Neuron (in vitro differentiated cells): Measurements from ENCODE around the gene GTF3C2.
"Not testable (repeated sequence)": the region's sequence is repeated elsewhere in the genome, so short reads cannot be mapped to it uniquely, and the experiment has no call there.

Experiments
- H2AFZ ChIP-seq: one replicate; pipeline ENCODE4 v1.6.1; 2013; ENCODE audit warnings: low read depth, mild to moderate bottlenecking, inconsistent platforms, low read length, moderate library complexity
- H3K27me3 ChIP-seq: one replicate; pipeline ENCODE4 v1.6.1; 2013; ENCODE audit warnings: low read length; ENCODE audit not compliant: insufficient read depth
- H3K36me3 ChIP-seq: one replicate; pipeline ENCODE4 v1.6.1; 2013; ENCODE audit warnings: low read length; ENCODE audit not compliant: insufficient read depth
- H3K4me1 ChIP-seq: one replicate; pipeline ENCODE4 v1.6.1; 2013; ENCODE audit warnings: low read length; ENCODE audit not compliant: insufficient read depth
- H3K4me3 ChIP-seq: 2 replicates; pipeline ENCODE4 v1.5.1; 2013; ENCODE audit warnings: mild to moderate bottlenecking, low read length, moderate library complexity
- H3K9me3 ChIP-seq: one replicate; pipeline ENCODE4 v1.6.1; 2013; ENCODE audit warnings: low read length

GTF3C2 gene

DNA sequence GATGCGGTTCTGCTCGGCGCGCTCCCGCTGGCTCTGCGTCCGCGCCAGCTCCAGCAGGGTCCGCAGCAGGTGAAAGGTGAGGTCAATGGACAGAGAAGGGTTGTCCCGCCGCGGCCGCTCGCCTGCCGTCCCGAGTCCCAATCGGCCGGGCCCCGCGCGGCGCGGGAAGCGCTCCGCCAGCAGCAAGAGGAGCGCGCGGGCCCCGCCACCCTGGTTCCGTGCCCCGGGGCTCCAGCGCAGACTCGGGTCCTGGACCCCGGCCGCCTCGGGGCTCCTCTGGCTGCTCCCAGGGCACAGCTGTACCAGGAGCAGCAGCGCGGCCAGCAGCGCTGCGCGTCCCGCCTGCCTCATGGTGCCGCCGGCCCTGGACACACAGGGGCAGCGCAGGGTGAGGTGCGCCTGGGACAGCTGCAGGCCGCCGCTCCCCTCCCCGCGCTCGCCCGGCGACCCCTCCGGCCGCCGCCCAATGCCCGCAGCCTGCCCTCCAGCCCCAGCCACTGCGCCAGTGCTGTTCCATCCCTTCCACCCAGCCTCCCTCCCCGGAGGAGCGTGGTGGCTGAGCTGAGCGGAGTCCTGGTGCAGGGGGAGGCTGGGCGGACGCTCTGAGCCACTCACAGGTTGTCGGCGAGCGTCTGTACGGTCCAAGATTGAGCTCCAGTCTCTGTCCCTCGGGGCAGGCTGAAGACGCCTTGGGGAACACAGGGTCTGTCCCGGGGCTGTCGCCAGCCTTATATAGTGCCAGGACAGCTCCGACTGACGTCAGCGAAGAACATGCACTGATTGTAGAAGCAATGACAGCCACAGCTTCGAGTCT, 48.8 kb downstream of the GTF3C2 start:
- Histone ChIP-seq H3K4me1 (no peaks in the 10 kb centered on the region), H3K9me3 (no peaks in the 10 kb centered on the region), H3K36me3 (peaks cover 25% of the 10 kb centered on the region), H3K27me3 (peaks cover 2% of the 10 kb centered on the region), H3K4me3 (no peak overlapping the region), H2AFZ (no peak overlapping the region)

DNA sequence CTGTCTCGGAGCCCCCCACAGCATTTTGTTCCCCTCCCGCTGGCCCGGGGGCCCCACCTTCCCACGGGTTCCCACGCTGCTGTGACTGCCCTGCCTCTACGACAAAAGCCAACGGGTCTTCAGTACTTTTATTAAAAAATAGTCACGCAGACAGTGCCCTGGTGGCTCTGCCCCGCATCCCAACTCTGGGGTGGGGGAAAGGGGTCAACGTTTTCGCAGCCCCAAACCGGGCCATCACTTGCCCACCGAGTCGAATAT, 49.3 kb downstream of the GTF3C2 start:
- Histone ChIP-seq H3K36me3 (peaks cover 22% of the 10 kb centered on the region), H3K27me3 (peaks cover 2% of the 10 kb centered on the region), H3K4me1 (no peaks in the 10 kb centered on the region), H2AFZ (no peak overlapping the region), H3K9me3 (no peaks in the 10 kb centered on the region), H3K4me3 (no peak overlapping the region)

DNA sequence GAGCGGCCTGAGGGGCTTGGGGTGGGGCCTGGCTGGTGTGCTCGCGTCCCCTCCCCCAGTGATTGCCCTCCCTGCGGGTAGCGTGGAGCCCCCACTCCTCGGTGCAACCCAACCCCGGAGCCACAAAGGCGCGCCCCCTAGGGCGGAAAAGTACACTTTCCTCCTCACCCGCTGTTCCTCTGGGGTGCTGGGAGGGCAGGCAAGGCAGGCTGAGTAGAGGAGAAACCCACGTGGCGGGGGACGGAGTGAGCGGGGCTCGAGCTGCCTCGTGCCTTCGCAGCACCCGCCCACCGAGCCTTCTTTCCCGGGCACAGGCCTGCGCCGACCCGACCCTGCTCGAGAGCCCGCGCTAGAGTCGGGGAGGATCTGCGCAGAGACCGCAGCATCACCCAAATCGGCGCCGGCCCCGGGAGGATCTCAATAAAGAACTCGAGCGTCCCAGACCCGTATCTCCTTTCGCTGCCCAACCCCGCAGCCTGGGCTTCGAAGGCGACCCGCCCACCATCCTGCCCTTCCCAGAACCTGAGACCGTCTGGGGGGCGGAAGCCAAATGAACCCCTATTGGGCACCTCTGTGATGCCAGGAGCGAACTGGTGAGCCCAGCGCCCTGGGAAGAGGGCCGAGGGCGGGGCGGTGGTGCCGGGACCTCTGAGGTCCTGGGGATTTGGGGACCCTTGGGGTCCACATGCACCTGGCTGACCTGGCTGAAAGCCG, 49.8 kb downstream of the GTF3C2 start:
- H3K9me3 ChIP-seq = no peaks in the 10 kb centered on the region
- no peak overlapping the region for H3K4me3 ChIP-seq
- peaks cover 17% of the 10 kb centered on the region for H3K36me3 ChIP-seq
- H3K27me3 ChIP-seq = peaks cover 2% of the 10 kb centered on the region
- no peak overlapping the region for H2AFZ ChIP-seq
- H3K4me1 ChIP-seq = no peaks in the 10 kb centered on the region

DNA sequence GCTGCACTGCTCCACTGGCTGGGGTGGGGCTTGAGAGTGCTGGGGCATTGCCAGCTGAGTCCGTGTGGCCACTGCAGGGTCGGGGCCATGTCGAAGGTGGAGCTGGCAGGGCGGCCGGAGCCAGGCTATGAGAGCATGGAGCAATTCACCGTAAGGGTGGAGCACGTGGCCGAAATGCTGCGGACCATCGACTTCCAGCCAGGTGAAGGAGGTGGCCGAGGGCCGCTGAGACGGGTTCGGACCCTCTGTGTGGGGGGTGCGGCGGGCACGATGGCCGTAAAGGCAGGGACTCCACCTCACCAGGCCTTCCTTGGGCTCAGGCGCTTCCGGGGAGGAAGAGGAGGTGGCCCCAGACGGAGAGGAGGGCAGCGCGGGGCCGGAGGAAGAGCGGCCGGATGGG, 50.4 kb downstream of the GTF3C2 start:
- H3K4me1 ChIP-seq = no peaks in the 10 kb centered on the region
- no peaks in the 10 kb centered on the region for H3K9me3 ChIP-seq
- peaks cover 11% of the 10 kb centered on the region for H3K36me3 ChIP-seq
- H3K4me3 ChIP-seq = no peak overlapping the region
- no peak overlapping the region for H2AFZ ChIP-seq
- H3K27me3 ChIP-seq = peaks cover 2% of the 10 kb centered on the region

GRCh38 chr2:27305516-27305915, 51.0 kb downstream of the GTF3C2 start:
- no peak overlapping the region for H3K4me3 ChIP-seq
- H3K9me3 ChIP-seq = no peaks in the 10 kb centered on the region
- H3K4me1 ChIP-seq = no peaks in the 10 kb centered on the region
- H3K36me3 ChIP-seq = peaks cover 11% of the 10 kb centered on the region
- no peak overlapping the region for H2AFZ ChIP-seq
- H3K27me3 ChIP-seq = peaks cover 2% of the 10 kb centered on the region

DNA sequence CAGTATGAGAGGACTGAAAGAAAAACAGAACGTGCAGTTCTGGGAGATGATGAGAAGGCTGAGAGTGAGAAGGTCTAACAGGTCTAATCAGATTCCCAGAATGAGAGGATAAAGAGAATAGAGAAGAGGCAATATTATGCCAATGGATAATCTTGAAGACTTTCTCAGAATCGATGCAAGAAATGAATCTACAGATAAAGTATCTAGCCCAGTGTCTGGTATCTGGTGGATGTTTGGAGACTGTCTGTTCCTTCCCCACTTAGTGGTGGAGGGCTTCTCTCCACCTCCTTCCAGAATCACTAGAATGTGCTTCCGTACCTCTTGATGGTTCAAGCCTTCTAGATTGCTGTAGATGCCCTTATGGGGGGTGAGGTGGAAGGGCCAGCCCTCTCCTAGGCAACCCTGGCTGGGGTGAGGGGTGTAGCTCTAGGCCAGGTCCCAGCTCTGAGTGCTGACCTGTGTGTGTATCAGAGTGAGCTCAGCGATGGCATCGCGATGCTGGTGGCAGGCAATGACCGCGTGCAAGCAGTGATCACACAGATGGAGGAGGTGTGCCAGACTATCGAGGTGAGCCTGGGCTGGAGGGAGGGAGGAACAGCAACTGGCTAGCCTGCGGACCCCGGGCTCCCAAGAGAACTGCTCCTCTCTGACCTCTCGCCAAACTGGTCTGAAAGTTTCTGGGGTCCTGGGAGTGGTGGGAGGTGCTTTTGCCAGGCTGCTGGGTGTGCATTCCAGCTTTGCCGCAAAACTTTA, 51.9 kb downstream of the GTF3C2 start:
- Histone ChIP-seq H3K4me1 (no peaks in the 10 kb centered on the region), H3K9me3 (no peaks in the 10 kb centered on the region), H2AFZ (no peak overlapping the region), H3K4me3 (no peak overlapping the region), H3K36me3 (peaks cover 8% of the 10 kb centered on the region), H3K27me3 (peaks cover 2% of the 10 kb centered on the region)

- H3K4me3 ChIP-seq = no peak overlapping the region
- peaks cover 3% of the 10 kb centered on the region for H3K27me3 ChIP-seq
- H3K9me3 ChIP-seq = no peaks in the 10 kb centered on the region
- H3K36me3 ChIP-seq = peaks cover 4% of the 10 kb centered on the region
- H3K4me1 ChIP-seq = no peaks in the 10 kb centered on the region
- H2AFZ ChIP-seq = no peak overlapping the region
Measured at GRCh38 chr2:27303093-27304025, 53.2 kb downstream of the GTF3C2 start.

DNA sequence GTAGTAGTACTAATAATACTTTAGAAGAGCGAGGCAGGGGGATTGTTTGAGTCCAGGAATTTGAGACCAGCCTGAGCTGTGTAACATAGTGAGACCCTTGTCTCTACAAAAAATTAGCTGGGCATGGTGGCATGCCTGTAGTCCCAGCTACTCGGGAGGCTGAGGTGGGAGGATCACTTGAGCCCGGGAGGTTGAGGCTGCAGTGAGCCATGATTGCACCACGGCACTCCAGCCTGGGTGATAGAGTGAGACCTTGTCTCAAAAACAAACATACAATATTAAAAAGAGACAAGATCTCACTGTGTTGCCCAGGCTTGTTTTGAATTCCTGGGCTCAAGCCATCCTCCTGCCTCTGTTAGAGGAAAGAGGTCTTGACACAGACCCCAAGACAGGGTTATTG, 56.0 kb downstream of the GTF3C2 start:
- H3K9me3 ChIP-seq, H3K4me1 ChIP-seq, H3K4me3 ChIP-seq, H3K36me3 ChIP-seq, H2AFZ ChIP-seq: not testable (repeated sequence)
- peaks cover 15% of the 10 kb centered on the region for H3K27me3 ChIP-seq

GRCh38 chr2:27298391-27299080, 58.0 kb downstream of the GTF3C2 start:
- H3K36me3 ChIP-seq = no peaks in the 10 kb centered on the region
- H3K9me3 ChIP-seq = no peaks in the 10 kb centered on the region
- no peak overlapping the region for H3K4me3 ChIP-seq
- H3K27me3 ChIP-seq = peaks cover 15% of the 10 kb centered on the region
- no peaks in the 10 kb centered on the region for H3K4me1 ChIP-seq
- no peak overlapping the region for H2AFZ ChIP-seq

DNA sequence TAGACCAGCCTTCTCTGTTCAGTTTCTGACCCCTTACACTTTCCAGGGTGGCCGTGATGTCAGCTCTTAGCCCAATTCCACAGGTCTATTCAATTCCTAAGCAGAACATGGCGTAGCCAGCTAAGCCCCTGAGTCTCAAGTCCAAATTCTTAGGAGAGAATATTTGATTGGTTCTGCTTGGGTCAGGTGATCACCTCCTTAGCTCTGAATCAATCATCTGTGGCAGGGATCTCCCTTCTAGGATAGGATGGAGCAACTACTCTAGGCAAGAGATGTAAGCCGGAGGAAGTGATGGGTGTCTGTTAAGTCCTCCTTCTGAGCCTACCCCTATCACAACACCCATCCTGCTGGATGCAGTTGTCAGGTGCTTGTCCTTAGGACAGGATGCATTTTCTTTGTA, 59.4 kb downstream of the GTF3C2 start:
- no peaks in the 10 kb centered on the region for H3K9me3 ChIP-seq
- peaks cover 7% of the 10 kb centered on the region for H3K4me1 ChIP-seq
- H3K27me3 ChIP-seq = peaks cover 15% of the 10 kb centered on the region
- no peak overlapping the region for H3K4me3 ChIP-seq
- no peaks in the 10 kb centered on the region for H3K36me3 ChIP-seq
- H2AFZ ChIP-seq = no peak overlapping the region

DNA sequence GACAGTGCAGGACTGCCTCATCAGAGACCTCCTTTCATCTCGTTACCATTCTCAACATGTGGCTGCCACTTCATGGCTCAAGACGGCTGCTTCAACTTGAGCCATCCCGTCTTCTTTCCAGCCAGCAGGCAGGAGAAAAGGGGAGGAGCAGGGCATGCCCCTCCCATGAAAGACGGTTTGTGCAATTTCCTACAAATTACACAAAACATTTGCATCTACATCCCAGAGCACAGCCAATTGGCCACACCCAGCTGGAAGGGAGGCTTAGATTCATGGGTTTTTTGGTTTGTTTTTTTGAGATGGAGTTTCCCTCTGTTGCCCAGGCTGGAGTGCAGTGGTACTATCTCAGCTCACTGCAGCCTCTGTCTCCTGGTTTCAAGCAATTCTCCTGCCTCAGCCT, 60.1 kb downstream of the GTF3C2 start:
- Histone ChIP-seq H2AFZ (no peak overlapping the region), H3K9me3 (no peaks in the 10 kb centered on the region), H3K4me3 (no peak overlapping the region), H3K4me1 (peaks cover 7% of the 10 kb centered on the region), H3K27me3 (peaks cover 23% of the 10 kb centered on the region), H3K36me3 (no peaks in the 10 kb centered on the region)

- Histone ChIP-seq H2AFZ (no peak overlapping the region), H3K27me3 (peaks cover 34% of the 10 kb centered on the region)
Measured at GRCh38 chr2:27294928-27295327, 61.6 kb downstream of the GTF3C2 start.

More at GRCh38 chr2:27294928-27295327, 61.6 kb downstream of the GTF3C2 start:
- no peaks in the 10 kb centered on the region for H3K36me3 ChIP-seq
- no peaks in the 10 kb centered on the region for H3K9me3 ChIP-seq
- H3K4me1 ChIP-seq = peaks cover 7% of the 10 kb centered on the region
- no peak overlapping the region for H3K4me3 ChIP-seq
